ENCODE measurements around the gene NTM.

GRCh38 chr11:131581046-131581445 lies 210.6 kb downstream of the NTM start:
- TF ChIP-seq CTCF (IDR thresholded peaks at IDR 0.05), result no peak
- TF ChIP-seq POLR2A (IDR thresholded peaks at IDR 0.05), result no peak

Data from uterus (tissue), 2 donors.